A549 (cell line): ENCODE data around the gene WDCP.

Source experiments
- HDAC2 ChIP-seq: fragments of 200-600 bp; sonication (generic); IDR thresholded peaks from 2 replicates; pipeline ENCODE4 v1.6.1; 2016
- HOXB13 ChIP-seq: fragments of 250-450 bp; sonication (Bioruptor Pico); IDR thresholded peaks from 2 replicates; pipeline ENCODE4 v1.5.0; 2020; ENCODE audit warnings: low read depth, mild to moderate bottlenecking, moderate library complexity
- SMC3 ChIP-seq: fragments of >200 bp; sonication (Bioruptor Twin); formaldehyde crosslinking; IDR thresholded peaks from 3 replicates; pipeline ENCODE4 v1.6.1; 2018; ENCODE audit warnings: inconsistent platforms
- TF ChIP-seq, protein P1 (sequence below): fragments of >200 bp; sonication (Bioruptor Twin); formaldehyde crosslinking; IDR thresholded peaks from 3 replicates; pipeline ENCODE4 v1.5.1; 2016
- TF ChIP-seq, protein P2 (sequence below): fragments of 150-350 bp; IDR thresholded peaks from 2 replicates; pipeline ENCODE4 v1.6.1; 2014; ENCODE audit warnings: low read depth, mild to moderate bottlenecking, low read length

DNA sequence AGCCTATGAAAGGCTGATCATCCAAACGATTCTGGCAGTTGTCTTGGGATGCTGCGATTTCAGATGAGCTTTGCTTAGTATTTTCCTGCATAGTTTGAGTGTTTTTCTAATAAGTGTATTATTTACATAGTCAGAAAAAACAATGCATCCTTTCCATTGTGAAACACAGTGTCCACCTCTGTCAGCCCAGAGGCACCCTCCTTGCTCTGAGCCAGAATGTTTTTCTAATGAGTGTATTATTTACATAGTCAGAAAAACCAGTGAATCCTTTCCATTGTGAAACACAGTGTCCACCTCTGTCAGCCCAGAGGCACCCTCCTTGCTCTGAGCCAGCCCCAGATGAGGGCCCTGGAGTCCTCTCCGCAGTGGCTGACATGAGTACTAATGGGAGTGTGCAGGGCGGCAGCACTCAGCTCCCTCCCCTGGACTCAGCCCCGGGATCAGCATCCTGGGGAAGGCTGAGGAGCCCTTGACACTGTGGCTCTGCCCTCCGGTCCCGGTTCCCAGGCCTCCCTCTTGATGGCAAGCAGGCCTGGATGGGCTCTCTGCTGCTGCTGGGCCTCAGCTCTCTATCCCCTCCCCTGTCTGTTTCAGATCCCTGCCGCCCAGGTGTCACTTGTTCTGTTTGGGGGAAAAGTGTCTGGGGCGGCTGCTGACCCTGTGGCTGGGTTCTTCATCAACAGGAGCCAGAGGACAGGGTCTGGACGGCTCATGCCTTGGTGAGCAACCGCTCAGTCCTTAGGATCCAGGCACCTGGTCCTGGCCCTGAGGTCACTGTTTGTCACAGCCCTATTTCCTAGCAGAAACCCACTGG lies 31.4 kb downstream of the WDCP start:
- TF ChIP-seq, protein P1, sequence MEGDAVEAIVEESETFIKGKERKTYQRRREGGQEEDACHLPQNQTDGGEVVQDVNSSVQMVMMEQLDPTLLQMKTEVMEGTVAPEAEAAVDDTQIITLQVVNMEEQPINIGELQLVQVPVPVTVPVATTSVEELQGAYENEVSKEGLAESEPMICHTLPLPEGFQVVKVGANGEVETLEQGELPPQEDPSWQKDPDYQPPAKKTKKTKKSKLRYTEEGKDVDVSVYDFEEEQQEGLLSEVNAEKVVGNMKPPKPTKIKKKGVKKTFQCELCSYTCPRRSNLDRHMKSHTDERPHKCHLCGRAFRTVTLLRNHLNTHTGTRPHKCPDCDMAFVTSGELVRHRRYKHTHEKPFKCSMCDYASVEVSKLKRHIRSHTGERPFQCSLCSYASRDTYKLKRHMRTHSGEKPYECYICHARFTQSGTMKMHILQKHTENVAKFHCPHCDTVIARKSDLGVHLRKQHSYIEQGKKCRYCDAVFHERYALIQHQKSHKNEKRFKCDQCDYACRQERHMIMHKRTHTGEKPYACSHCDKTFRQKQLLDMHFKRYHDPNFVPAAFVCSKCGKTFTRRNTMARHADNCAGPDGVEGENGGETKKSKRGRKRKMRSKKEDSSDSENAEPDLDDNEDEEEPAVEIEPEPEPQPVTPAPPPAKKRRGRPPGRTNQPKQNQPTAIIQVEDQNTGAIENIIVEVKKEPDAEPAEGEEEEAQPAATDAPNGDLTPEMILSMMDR: no peak
- TF ChIP-seq HDAC2 (no peak), HOXB13 (peak; percentile 85; the same call in 1 of the 2 replicates), SMC3 (peak; percentile 30; the same call in 2 of the 3 replicates)
- TF ChIP-seq, protein P2, sequence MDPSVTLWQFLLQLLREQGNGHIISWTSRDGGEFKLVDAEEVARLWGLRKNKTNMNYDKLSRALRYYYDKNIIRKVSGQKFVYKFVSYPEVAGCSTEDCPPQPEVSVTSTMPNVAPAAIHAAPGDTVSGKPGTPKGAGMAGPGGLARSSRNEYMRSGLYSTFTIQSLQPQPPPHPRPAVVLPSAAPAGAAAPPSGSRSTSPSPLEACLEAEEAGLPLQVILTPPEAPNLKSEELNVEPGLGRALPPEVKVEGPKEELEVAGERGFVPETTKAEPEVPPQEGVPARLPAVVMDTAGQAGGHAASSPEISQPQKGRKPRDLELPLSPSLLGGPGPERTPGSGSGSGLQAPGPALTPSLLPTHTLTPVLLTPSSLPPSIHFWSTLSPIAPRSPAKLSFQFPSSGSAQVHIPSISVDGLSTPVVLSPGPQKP: no peak
